Progenitor cell of endocrine pancreas (in vitro differentiated cells): Measurements from ENCODE around the gene MACROD1. TPM values are rescaled to one million over a fixed set of nuclear protein-coding genes. Genes with fewer than 3 reads are reported as not detected.

Experiments used
- DNase-seq: peaks from one replicate; pipeline ENCODE4 v3.0.0; 2021; ENCODE audit warnings: low spot score; ENCODE audit not compliant: unreplicated experiment
- H3K27ac Mint-ChIP-seq: 2 replicates; pipeline ENCODE4 v1.8.0; 2021; ENCODE audit warnings: mild to moderate bottlenecking, moderate library complexity, mixed read lengths
- H3K27me3 Mint-ChIP-seq: 2 replicates; pipeline ENCODE4 v1.8.0; 2021; ENCODE audit warnings: mixed read lengths
- H3K36me3 Mint-ChIP-seq: 2 replicates; pipeline ENCODE4 v1.8.0; 2022; ENCODE audit warnings: mixed read lengths; ENCODE audit not compliant: insufficient read depth
- H3K4me1 Mint-ChIP-seq: 2 replicates; pipeline ENCODE4 v1.8.0; 2021; ENCODE audit warnings: low read depth, mixed read lengths
- H3K4me3 Mint-ChIP-seq: 2 replicates; pipeline ENCODE4 v1.8.0; 2021; ENCODE audit warnings: low read depth, mild to moderate bottlenecking, moderate library complexity, mixed read lengths
- H3K9me3 Mint-ChIP-seq: 2 replicates; pipeline ENCODE4 v1.8.0; 2021; ENCODE audit warnings: low read depth, mixed read lengths
- CTCF ChIP-seq: fragments of 200-600 bp; sonication (generic); IDR thresholded peaks from one replicate; pipeline ENCODE4 v1.5.0; 2021; ENCODE audit warnings: antibody characterized with exemption, mild to moderate bottlenecking; ENCODE audit not compliant: unreplicated experiment
- total RNA-seq: library from RNA; stranded (reverse); gene quantifications from 2 replicates; pipeline ENCODE4 v1.2.1, GENCODE V29; 2021

Gene MACROD1
- total RNA-seq, 1 donor from 2014 or later, result 28.0 TPM

DNA sequence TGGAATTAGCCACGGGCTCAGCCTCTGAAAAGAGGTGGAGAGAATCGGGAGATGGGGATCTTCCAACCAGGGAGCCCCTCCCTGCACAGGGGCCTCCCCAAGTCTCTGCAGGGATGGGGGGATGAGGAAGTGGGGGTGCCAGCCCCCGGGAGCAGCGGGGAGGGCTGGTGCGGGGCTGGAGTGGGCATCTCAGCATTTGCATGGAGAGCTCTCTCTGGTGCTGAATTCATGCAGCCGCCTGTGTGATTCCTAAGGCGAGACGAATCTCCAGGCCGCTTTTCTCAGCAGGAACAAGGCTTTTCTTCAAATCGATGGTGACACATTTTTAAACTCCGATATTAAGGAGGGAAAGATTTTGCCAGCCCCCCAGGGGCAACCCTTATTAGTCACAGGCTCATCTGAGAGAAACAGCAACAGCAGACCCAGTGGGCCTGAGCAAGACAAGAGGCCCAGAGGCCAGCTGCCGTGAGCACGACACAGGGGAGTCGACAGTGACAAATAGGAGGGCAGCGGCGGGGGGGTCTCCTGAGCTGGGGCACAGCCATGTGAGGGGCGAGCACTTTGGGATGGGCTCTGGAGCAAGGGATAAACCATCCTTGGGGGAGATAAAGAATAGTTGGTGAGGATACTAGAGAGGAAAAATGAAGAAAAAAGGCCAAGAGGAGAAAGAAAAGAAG lies 29.0 kb downstream of the MACROD1 start:
- no peak for TF ChIP-seq CTCF
- Mint-ChIP-seq H3K36me3 (no peaks in the 10 kb centered on the region), H3K9me3 (no peaks in the 10 kb centered on the region), H3K27me3 (peaks cover 45% of the 10 kb centered on the region), H3K27ac (no peak overlapping the region), H3K4me3 (no peak overlapping the region), H3K4me1 (peaks cover 6% of the 10 kb centered on the region)
- no peak for DNase-seq

GRCh38 chr11:64135711-64136110 lies 30.2 kb downstream of the MACROD1 start:
- no peaks in the 10 kb centered on the region for H3K9me3 Mint-ChIP-seq
- H3K36me3 Mint-ChIP-seq, result no peaks in the 10 kb centered on the region
- peaks cover 51% of the 10 kb centered on the region for H3K27me3 Mint-ChIP-seq
- peaks cover 14% of the 10 kb centered on the region for H3K4me1 Mint-ChIP-seq
- H3K4me3 Mint-ChIP-seq, result no peak overlapping the region
- no peak for TF ChIP-seq CTCF
- DNase-seq, result no peak
- H3K27ac Mint-ChIP-seq, result no peak overlapping the region

- no peak overlapping the region for H3K27ac Mint-ChIP-seq
- no peak overlapping the region for H3K4me3 Mint-ChIP-seq
- peaks cover 18% of the 10 kb centered on the region for H3K4me1 Mint-ChIP-seq
- DNase-seq, result no peak
- H3K36me3 Mint-ChIP-seq, result no peaks in the 10 kb centered on the region
- no peaks in the 10 kb centered on the region for H3K9me3 Mint-ChIP-seq
- TF ChIP-seq CTCF, result no peak
- H3K27me3 Mint-ChIP-seq, result peaks cover 58% of the 10 kb centered on the region
Observed at GRCh38 chr11:64134963-64135362, 30.9 kb downstream of the MACROD1 start.

- TF ChIP-seq CTCF, result no peak
- no peak overlapping the region for H3K27ac Mint-ChIP-seq
- no peaks in the 10 kb centered on the region for H3K36me3 Mint-ChIP-seq
- no peak for DNase-seq
- no peaks in the 10 kb centered on the region for H3K9me3 Mint-ChIP-seq
- peaks cover 19% of the 10 kb centered on the region for H3K4me1 Mint-ChIP-seq
- H3K4me3 Mint-ChIP-seq, result no peak overlapping the region
- peaks cover 59% of the 10 kb centered on the region for H3K27me3 Mint-ChIP-seq
Observed at GRCh38 chr11:64132982-64133705, 32.8 kb downstream of the MACROD1 start.

DNA sequence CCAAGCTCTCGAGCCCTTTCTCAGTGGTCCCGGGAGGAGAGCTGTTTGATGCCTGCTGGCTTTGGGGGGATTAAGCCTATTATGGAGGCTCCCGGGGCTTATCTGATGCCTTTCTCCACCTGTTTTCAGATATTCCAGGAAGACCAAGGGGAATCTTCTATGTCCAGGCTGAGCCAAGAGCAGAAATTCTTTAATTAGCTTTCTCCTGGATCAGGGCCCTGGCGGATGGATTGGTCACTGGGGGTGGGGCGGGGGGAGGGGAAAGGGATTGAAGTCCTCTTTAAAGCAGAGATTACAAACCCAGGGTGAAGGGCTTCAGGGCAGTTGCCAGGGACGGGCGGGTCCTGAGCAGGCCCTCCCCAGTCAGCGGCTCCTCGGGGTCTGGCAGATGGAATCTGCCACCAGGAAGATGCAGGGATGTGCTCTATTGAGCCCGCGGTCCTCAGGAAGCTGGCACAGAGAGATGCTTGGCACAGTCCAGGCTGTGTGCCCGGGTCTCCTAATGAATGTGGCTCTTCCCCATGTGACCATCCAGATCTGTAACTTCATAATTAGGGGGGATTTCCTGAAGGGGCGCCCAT lies 33.6 kb downstream of the MACROD1 start:
- no peak overlapping the region for H3K27ac Mint-ChIP-seq
- no peak overlapping the region for H3K4me3 Mint-ChIP-seq
- no peaks in the 10 kb centered on the region for H3K9me3 Mint-ChIP-seq
- no peak for TF ChIP-seq CTCF
- no peak for DNase-seq
- H3K4me1 Mint-ChIP-seq, result peaks cover 19% of the 10 kb centered on the region
- H3K27me3 Mint-ChIP-seq, result peaks cover 58% of the 10 kb centered on the region
- no peaks in the 10 kb centered on the region for H3K36me3 Mint-ChIP-seq
